Gastrocnemius medialis (tissue), 4 donors: ENCODE data around the gene COL28A1.

Experiments
- CTCF ChIP-seq, 5 experiments: fragments of 450-650 bp in 3 of 5; fragments of 200-600 bp in 2 of 5; sonication (generic) in 2 of 5; IDR thresholded peaks in 4 of 5; conservative IDR thresholded peaks in 1 of 5; 1 replicate in 4 of 5; 2 replicates in 1 of 5; pipeline ENCODE4 v1.5.1; 2016 to 2019; ENCODE audit warnings: antibody characterized with exemption in 5 of 5, mild to moderate bottlenecking in 3 of 5, moderate library complexity in 3 of 5
- POLR2A ChIP-seq, 2 donors: fragments of 450-650 bp; IDR thresholded peaks; one replicate each; pipeline ENCODE4 v1.6.1; 2017; ENCODE audit warnings: antibody characterized with exemption in 2 of 2, mild to moderate bottlenecking in 2 of 2, moderate library complexity in 2 of 2

- TF ChIP-seq CTCF (IDR thresholded peaks at IDR 0.05 in 4 of 5, conservative IDR thresholded peaks at IDR 0.05 in 1 of 5) (no peak), POLR2A (IDR thresholded peaks at IDR 0.05) (no peak)
These were observed 212.3 kb downstream of the COL28A1 start for GRCh38 chr7:7323352-7323751.
